Astrocyte of the spinal cord (primary cell): Measurements from ENCODE around the gene SP140.
A peak's percentile ranks its signal among the peaks of the same experiment; 100 is the strongest.

Source experiments
- DNase-seq: peaks from one replicate; pipeline ENCODE4 v3.0.0; 2011; ENCODE audit warnings: low read depth, low spot score
- H3K4me3 ChIP-seq: 2 replicates; pipeline ENCODE4 v1.5.1; 2011; ENCODE audit warnings: low read depth, mild to moderate bottlenecking, low read length, moderate library complexity
- in situ Hi-C: cut with HindIII; loops from 2 replicates; pipeline ENCODE4 v1.10.0; 2017; ENCODE audit warnings: low sequenced_read_pairs
- TF ChIP-seq, protein P1 (sequence below): IDR thresholded peaks from 2 replicates; pipeline ENCODE4 v1.5.1; 2012; ENCODE audit warnings: low read depth, mild to moderate bottlenecking, low read length, inconsistent platforms

The SP140 gene

DNA sequence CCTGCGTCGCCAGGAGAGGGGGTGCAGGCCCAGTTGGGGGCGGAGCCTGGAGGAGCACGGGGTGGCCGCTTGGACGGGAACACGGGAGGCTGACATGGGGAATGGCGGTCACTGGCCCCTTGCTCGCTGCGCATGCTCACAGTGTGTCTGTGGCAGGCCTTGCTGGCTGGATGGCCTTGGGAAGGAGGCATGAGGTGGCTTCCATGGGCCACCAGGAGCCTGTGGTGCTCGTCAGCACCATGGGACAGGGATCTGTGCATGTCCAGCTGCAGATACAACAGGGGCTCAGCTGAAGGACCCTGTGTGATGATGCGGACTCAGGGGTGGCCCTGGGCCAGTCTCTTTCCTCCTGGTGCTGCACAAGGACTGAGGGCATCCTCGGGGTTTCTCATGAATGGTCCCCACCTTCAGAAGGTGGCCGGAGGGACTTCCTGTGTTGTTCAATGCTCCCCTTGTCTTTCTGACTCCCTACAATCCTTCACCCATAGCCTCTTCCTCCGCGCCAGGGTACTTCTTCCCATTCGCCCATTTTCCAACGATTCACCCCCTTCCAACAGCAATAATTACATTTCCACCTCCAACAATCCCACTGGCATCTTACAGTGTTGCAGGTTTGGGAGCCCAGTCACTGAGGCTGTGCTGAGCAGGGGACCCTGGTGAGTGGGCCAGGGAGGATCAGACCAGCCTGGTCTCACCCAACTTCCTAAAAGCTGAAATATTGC is 98.0 kb downstream of the SP140 start:
- no peak for DNase-seq
- in situ Hi-C loops = no loop called here
- TF ChIP-seq, protein P1, sequence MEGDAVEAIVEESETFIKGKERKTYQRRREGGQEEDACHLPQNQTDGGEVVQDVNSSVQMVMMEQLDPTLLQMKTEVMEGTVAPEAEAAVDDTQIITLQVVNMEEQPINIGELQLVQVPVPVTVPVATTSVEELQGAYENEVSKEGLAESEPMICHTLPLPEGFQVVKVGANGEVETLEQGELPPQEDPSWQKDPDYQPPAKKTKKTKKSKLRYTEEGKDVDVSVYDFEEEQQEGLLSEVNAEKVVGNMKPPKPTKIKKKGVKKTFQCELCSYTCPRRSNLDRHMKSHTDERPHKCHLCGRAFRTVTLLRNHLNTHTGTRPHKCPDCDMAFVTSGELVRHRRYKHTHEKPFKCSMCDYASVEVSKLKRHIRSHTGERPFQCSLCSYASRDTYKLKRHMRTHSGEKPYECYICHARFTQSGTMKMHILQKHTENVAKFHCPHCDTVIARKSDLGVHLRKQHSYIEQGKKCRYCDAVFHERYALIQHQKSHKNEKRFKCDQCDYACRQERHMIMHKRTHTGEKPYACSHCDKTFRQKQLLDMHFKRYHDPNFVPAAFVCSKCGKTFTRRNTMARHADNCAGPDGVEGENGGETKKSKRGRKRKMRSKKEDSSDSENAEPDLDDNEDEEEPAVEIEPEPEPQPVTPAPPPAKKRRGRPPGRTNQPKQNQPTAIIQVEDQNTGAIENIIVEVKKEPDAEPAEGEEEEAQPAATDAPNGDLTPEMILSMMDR = no peak
- H3K4me3 ChIP-seq = no peak overlapping the region

DNA sequence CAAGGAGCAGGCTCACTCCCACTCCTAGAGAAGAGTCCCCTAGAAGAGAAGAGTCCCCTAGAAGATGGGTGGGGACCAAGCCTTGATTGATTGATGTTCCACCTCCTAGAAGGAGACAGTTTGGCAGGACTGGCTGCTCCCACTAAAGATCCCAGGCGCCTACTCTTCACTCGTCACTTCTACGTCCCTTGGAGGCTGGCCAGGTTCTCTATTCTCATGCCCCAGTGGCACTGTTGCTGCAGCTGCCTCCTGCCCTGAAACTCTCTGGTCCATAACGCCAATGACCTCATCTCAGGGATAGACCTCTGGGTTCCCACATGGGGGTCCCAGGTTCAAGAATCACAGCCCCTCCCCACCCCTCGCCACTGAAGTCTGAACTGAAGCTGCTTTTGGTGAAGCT is 99.0 kb downstream of the SP140 start:
- in situ Hi-C loops = no loop called here
- no peak for DNase-seq
- no peak overlapping the region for H3K4me3 ChIP-seq
- TF ChIP-seq, protein P1 = no peak

DNA sequence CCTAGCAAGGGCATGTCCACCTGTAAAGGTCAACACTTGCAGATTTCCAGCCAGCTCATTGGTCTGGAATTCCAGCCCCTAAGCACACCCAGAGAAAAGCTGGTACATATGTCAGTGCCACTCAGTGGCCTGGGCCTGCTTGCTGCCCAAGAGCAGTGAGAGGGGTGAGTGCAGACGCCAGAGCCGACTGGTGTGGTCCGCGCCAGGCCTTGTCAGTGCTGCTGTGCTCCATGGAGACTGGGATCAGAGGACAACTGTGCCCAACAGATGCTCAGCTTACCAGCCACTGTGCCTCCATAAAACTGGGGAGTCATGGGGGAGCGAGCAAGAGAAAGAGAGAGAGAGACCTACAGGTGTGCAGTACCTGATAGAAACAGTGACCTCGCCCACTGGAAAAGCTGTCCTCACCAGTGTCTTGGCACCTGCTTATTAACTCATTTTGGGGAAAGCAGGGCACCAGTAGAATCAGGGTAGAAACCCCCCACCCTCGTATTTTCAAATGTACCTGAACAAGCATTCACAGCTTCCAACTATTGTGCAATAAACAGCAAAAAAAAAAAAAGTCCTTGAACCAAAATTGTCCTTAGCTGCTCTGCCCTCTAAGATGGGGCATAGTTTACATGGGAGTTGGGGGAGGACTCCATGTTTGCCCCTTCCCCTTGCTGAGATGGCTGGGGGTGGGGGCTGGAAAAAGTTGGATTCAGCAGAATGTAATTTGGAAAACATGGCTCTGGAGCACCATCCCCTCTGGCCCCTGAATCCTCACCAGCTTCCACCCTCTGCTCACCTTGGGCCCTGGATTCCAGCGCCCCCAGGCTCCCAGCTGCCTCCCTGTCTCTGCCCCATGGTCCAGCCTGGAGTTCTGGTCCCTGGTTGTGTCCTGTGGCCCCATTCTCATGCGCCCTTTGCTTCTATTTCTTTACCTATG is 100.0 kb downstream of the SP140 start:
- no peak for DNase-seq
- TF ChIP-seq, protein P1 = no peak
- in situ Hi-C loops = no loop called here
- H3K4me3 ChIP-seq = no peak overlapping the region

DNA sequence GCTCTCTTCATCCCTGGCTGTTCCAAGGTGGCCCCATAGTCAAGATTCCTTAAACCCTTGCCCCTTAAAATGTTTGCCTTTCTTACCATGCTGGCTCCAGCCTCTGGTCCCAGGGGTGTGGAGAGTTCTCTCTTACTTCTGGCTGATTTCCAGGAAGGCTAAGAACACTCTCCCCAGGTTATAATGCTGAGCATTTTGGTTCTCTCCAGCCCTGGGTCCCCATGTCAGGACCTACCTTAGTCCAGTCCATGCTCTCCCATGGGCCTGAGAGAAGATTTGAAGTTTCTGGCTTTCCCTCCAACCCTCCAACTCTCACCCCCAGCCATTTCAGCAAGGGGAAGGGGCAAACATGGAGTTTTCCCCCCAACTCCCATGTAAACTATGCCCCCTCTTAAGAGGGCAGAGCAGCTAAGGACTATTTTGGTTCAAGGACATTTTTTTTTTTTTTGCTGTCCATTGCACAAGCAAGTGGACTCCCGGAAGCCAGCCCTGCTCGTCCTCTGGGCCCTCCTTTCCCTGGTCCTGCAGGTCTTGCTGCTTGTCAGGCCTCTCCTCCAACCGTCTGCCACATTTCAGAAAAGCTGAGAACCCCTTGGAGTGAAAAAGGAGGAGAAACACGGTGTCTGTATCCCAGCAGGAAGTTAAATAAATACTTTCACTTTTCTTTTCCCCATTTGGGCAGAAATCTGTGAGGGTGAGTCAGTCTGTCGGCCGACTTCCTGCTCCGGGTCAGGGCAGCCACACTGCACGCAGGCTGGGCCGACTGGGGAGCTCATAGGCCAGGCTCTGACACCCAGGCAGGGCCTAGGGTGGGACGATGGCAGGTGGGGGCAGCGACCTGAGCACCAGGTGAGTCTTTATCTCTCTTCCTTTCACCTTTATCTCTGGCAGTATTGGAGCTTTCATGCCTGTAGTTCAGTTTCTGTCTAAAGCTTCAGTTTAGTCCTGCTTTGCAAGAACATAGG is 101.2 kb downstream of the SP140 start, which contains the start of gene SP140L:
SP140L (plus strand) TSS at position 741 of the 965 bp plus-strand sequence; CDS start at position 818, 77 bp downstream.
- H3K4me3 ChIP-seq = peak within 1 kb of the TSS; percentile 50
- DNase-seq = peak; percentile 85
- in situ Hi-C loops = no loop called here
- TF ChIP-seq, protein P1 = no peak

DNA sequence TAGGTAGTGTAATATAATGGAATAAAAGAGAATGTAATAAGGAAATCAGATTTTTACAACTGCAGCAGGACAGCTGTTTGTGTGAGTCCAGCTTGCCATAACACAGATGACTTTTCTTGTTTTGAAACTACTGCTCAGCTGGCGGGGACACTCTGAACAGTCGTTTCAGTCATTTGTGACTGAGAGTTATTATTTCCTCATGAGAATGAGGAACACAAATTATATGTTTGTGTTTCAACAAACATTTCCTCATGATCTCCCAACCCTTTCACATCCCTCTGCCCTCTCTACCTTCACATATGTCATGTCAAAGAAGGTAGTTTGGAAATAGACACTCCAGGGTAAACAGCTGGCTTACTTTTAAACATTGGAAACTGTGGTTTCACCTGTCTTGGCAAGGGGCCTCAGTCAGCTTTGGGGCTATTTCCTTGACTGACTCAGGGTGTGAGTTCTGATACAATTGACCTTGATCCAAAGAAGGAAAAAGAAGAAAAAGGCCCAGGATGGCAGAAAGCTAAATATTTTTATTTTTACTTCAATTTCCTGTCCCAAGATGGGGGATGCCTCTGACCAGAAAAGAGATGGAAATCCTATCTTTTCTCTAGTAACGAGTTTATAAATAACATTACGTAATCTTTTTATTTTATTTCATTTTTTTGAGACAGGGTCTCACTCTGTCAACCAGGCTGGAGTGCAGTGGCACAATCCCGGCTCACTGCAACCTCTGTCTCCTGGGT is 102.0 kb downstream of the SP140 start:
- in situ Hi-C loops = no loop called here
- DNase-seq = no peak
- peak overlapping the region; percentile 50 for H3K4me3 ChIP-seq
- TF ChIP-seq, protein P1 = no peak
